Body of pancreas (tissue), 4 donors: Measurements from ENCODE around the gene MGMT. TPM values are rescaled to one million over a fixed set of nuclear protein-coding genes. Genes with fewer than 3 reads are reported as not detected.

Experiments
- ATAC-seq: fragments of 150-250 bp; one replicate; pipeline ENCODE4 v1.9.1; 2016
- DNase-seq, 4 donors: peaks; one replicate each; pipeline ENCODE4 v3.0.0-alpha.2; 2019
- H3K27ac ChIP-seq, 4 donors: fragments of 200-600 bp; sonication (generic); 1 replicate in 3 of 4; 2 replicates in 1 of 4; pipeline versions ENCODE4 v1.5.1 to v1.6.1; 2016 to 2019; ENCODE audit warnings: mild to moderate bottlenecking in 1 of 4, mixed read lengths in 1 of 4, moderate library complexity in 1 of 4
- H3K27me3 ChIP-seq, 2 donors: fragments of 200-600 bp; sonication (generic); one replicate each; pipeline ENCODE4 v1.6.0; 2016; ENCODE audit warnings: mild to moderate bottlenecking in 1 of 2
- H3K36me3 ChIP-seq, 2 donors: fragments of 200-600 bp; sonication (generic); replicated peaks in 1 of 2; 2 replicates each; pipeline ENCODE4 v1.5.1; 2016; ENCODE audit warnings: low read depth in 2 of 2; ENCODE audit not compliant: insufficient read depth in 1 of 2
- H3K4me1 ChIP-seq: fragments of 200-600 bp; sonication (generic); one replicate; pipeline ENCODE4 v1.6.0; 2016
- H3K4me3 ChIP-seq, 2 donors: fragments of 200-600 bp; sonication (generic); 1 replicate in 1 of 2; 2 replicates in 1 of 2; pipeline ENCODE4 v1.5.1; 2016 to 2019
- H3K9me3 ChIP-seq, 3 donors: fragments of 200-600 bp; sonication (generic); 1 replicate in 2 of 3; 2 replicates in 1 of 3; pipeline ENCODE4 v1.5.1; 2016
- CTCF ChIP-seq, 7 experiments: fragments of 450-650 bp in 4 of 7; fragments of 200-600 bp in 3 of 7; sonication (generic) in 3 of 7; IDR thresholded peaks; one replicate each; pipeline ENCODE4 v1.5.1; 2016 to 2019; ENCODE audit warnings: antibody characterized with exemption in 7 of 7
- POLR2A ChIP-seq, 3 donors: fragments of 450-650 bp; IDR thresholded peaks; one replicate each; pipeline ENCODE4 v1.6.1; 2016; ENCODE audit warnings: antibody characterized with exemption in 3 of 3, mild to moderate bottlenecking in 2 of 3
- WGBS, 2 donors: methylation state at CpG; one replicate each; pipeline ENCODE4 v1.1.5; 2017; 5-methylcytosine and 5-hydroxymethylcytosine counted together
- intact Hi-C: fragments of 100-400 bp; cut with DNase I; formaldehyde crosslinking; loops from one replicate; pipeline ENCODE4 v1.15.1; 2023
- total RNA-seq, 2 donors: library from RNA; depleted of rRNA; stranded (reverse); fragments of >200 nt; gene quantifications; one replicate each; pipeline ENCODE4 v1.1.0, GENCODE V29; 2016

The MGMT gene
- total RNA-seq, 2 donors from 2014 or later, result 13.7 to 25.4 TPM

- no peak for ATAC-seq
- no peak for DNase-seq
- H3K4me3 ChIP-seq, result no peak overlapping the region
- intact Hi-C loops, result no loop called here
- H3K27ac ChIP-seq, result no peak overlapping the region
- WGBS, 2 donors, result 66 to 77% methylated on average over 6 to 10 of the region's 10 CpGs
- no peaks in the 10 kb centered on the region for H3K36me3 ChIP-seq
- H3K27me3 ChIP-seq, result no peaks in the 10 kb centered on the region
- H3K9me3 ChIP-seq, result peaks cover 0 to 8% (median 0%) of the 10 kb centered on the region in 3 donors
- no peaks in the 10 kb centered on the region for H3K4me1 ChIP-seq
- TF ChIP-seq CTCF (IDR thresholded peaks at IDR 0.05) (no peak), POLR2A (IDR thresholded peaks at IDR 0.05) (no peak)
Measured at GRCh38 chr10:129786216-129786615, 319.2 kb downstream of the MGMT start.

GRCh38 chr10:129787557-129787956 is 320.5 kb downstream of the MGMT start:
- intact Hi-C loops, result no loop called here
- DNase-seq (no peak), ATAC-seq (no peak)
- no peak overlapping the region for H3K4me3 ChIP-seq
- 86 to 93% methylated on average over 5 of the region's 5 CpGs for WGBS, 2 donors
- no peaks in the 10 kb centered on the region for H3K27me3 ChIP-seq
- no peaks in the 10 kb centered on the region for H3K36me3 ChIP-seq
- no peak for TF ChIP-seq POLR2A (IDR thresholded peaks at IDR 0.05)
- no peak for TF ChIP-seq CTCF (IDR thresholded peaks at IDR 0.05)
- H3K27ac ChIP-seq, result no peak overlapping the region
- H3K4me1 ChIP-seq, result no peaks in the 10 kb centered on the region
- H3K9me3 ChIP-seq, result peaks cover 0 to 9% (median 0%) of the 10 kb centered on the region in 3 donors

GRCh38 chr10:129788215-129788614 is 321.2 kb downstream of the MGMT start:
- Histone ChIP-seq H3K27ac (no peak overlapping the region), H3K4me1 (no peaks in the 10 kb centered on the region), H3K36me3 (no peaks in the 10 kb centered on the region), H3K27me3 (no peaks in the 10 kb centered on the region), H3K9me3 (peaks cover 0 to 9% (median 0%) of the 10 kb centered on the region in 3 donors), H3K4me3 (no peak overlapping the region)
- 77 to 94% methylated on average over 3 to 10 of the region's 10 CpGs for WGBS, 2 donors
- ATAC-seq (no peak), DNase-seq (no peak)
- intact Hi-C loops, result no loop called here
- TF ChIP-seq CTCF (IDR thresholded peaks at IDR 0.05), result no peak
- no peak for TF ChIP-seq POLR2A (IDR thresholded peaks at IDR 0.05)

- Histone ChIP-seq H3K4me3 (no peak overlapping the region), H3K4me1 (no peaks in the 10 kb centered on the region)
- 71 to 75% methylated on average over 17 of the region's 17 CpGs for WGBS, 2 donors
Measured at GRCh38 chr10:129790715-129791446, 323.8 kb downstream of the MGMT start.

More at GRCh38 chr10:129790715-129791446, 323.8 kb downstream of the MGMT start:
- Histone ChIP-seq H3K36me3 (no peaks in the 10 kb centered on the region), H3K27ac (no peak overlapping the region), H3K9me3 (peaks cover 0 to 9% (median 0%) of the 10 kb centered on the region in 3 donors), H3K27me3 (no peaks in the 10 kb centered on the region)
- intact Hi-C loops, result no loop called here
- TF ChIP-seq POLR2A (IDR thresholded peaks at IDR 0.05) (no peak), CTCF (IDR thresholded peaks at IDR 0.05) (no peak)
- ATAC-seq, result no peak
- no peak for DNase-seq
